MM.1S (cell line): ENCODE measurements around the gene SNRPA.
"Not testable (repeated sequence)": the region's sequence is repeated elsewhere in the genome, so short reads cannot be mapped to it uniquely, and the experiment has no call there.

ENCODE experiments used
- DNase-seq: peaks from one replicate; pipeline ENCODE4 v3.0.0-alpha.2; 2015
- H2AFZ ChIP-seq: fragments of 300-600 bp; sonication (generic); 2 replicates; pipeline ENCODE4 v1.6.0; 2016; ENCODE audit warnings: antibody characterized with exemption, low read length
- H3F3A ChIP-seq: fragments of 300-600 bp; sonication (generic); 2 replicates; pipeline ENCODE4 v1.6.1; 2016; ENCODE audit warnings: mild to moderate bottlenecking, antibody characterized with exemption, low read length, moderate library complexity, mixed read lengths; ENCODE audit not compliant: insufficient read depth
- H3K27ac ChIP-seq: fragments of 300-600 bp; sonication (generic); 2 replicates; pipeline ENCODE4 v1.5.1; 2016; ENCODE audit warnings: mild to moderate bottlenecking, low read length
- H3K27me3 ChIP-seq: fragments of 300-600 bp; sonication (generic); replicated peaks from 2 replicates; pipeline ENCODE4 v1.6.0; 2016; ENCODE audit warnings: low read length; ENCODE audit not compliant: insufficient read depth
- H3K36me3 ChIP-seq: fragments of 300-600 bp; sonication (generic); replicated peaks from 2 replicates; pipeline ENCODE4 v1.6.1; 2016; ENCODE audit warnings: mild to moderate bottlenecking, low read length, mixed read lengths; ENCODE audit not compliant: insufficient read depth
- H3K4me1 ChIP-seq: fragments of 300-600 bp; sonication (generic); 2 replicates; pipeline ENCODE4 v1.6.1; 2016; ENCODE audit warnings: low read length, mixed read lengths
- H3K4me2 ChIP-seq: fragments of 300-600 bp; sonication (generic); 2 replicates; pipeline ENCODE4 v1.6.0; 2016; ENCODE audit warnings: low read depth, low read length
- H3K4me3 ChIP-seq: fragments of 300-600 bp; sonication (generic); 2 replicates; pipeline ENCODE4 v1.5.1; 2016; ENCODE audit warnings: low read length, mixed read lengths
- H3K79me2 ChIP-seq: fragments of 300-600 bp; sonication (generic); 2 replicates; pipeline ENCODE4 v1.6.1; 2016; ENCODE audit warnings: mixed run types, low read length, mixed read lengths
- H3K9ac ChIP-seq: fragments of 300-600 bp; sonication (generic); 2 replicates; pipeline ENCODE4 v1.6.1; 2016; ENCODE audit warnings: low read length, mixed read lengths
- H3K9me2 ChIP-seq: fragments of 300-600 bp; sonication (generic); replicated peaks from 2 replicates; pipeline ENCODE4 v1.6.1; 2016; ENCODE audit warnings: mild to moderate bottlenecking, low read length, mixed read lengths; ENCODE audit not compliant: insufficient read depth
- H3K9me3 ChIP-seq: fragments of 300-600 bp; sonication (generic); replicated peaks from 2 replicates; pipeline ENCODE4 v1.6.1; 2016; ENCODE audit warnings: mild to moderate bottlenecking, low read length, mixed read lengths; ENCODE audit not compliant: insufficient read depth
- H4K20me1 ChIP-seq: fragments of 300-600 bp; sonication (generic); 2 replicates; pipeline ENCODE4 v1.6.1; 2016; ENCODE audit warnings: mild to moderate bottlenecking, low read length, moderate library complexity, mixed read lengths; ENCODE audit not compliant: insufficient read depth
- CTCF ChIP-seq: fragments of 300-600 bp; sonication (generic); IDR thresholded peaks from 2 replicates; pipeline ENCODE4 v1.5.1; 2016; ENCODE audit warnings: antibody characterized with exemption, low read length, mixed read lengths
- EZH2 ChIP-seq: fragments of 300-600 bp; sonication (generic); optimal IDR thresholded peaks from 2 replicates; pipeline ENCODE3; 2017; ENCODE audit warnings: low read depth, mild to moderate bottlenecking, antibody characterized with exemption, low read length, mixed read lengths
- EZH2phosphoT487 ChIP-seq: fragments of 300-600 bp; sonication (generic); IDR thresholded peaks from 2 replicates; pipeline ENCODE4 v1.6.1; 2018; ENCODE audit warnings: antibody characterized with exemption, low read length

Gene SNRPA

GRCh38 chr19:40808497-40808896 lies 57.5 kb downstream of the SNRPA start:
- no peak overlapping the region for H3K27ac ChIP-seq
- H3K27me3 ChIP-seq = peaks cover 4% of the 10 kb centered on the region; the same call in 1 of the 2 replicates
- no peaks in the 10 kb centered on the region for H3K36me3 ChIP-seq
- H4K20me1 ChIP-seq = no peaks in the 10 kb centered on the region; the same call in 1 of the 2 replicates
- H3K9ac ChIP-seq = no peak overlapping the region
- H3K4me1 ChIP-seq = peaks cover 3% of the 10 kb centered on the region
- no peak for DNase-seq
- no peak overlapping the region for H3K4me2 ChIP-seq
- H3F3A ChIP-seq = no peaks in the 10 kb centered on the region
- H3K4me3 ChIP-seq = no peak overlapping the region
- H3K9me3 ChIP-seq = no peaks in the 10 kb centered on the region
- H3K79me2 ChIP-seq = peaks cover 5% of the 10 kb centered on the region; the same call in 1 of the 2 replicates
- TF ChIP-seq EZH2 = no peak
- no peaks in the 10 kb centered on the region for H3K9me2 ChIP-seq
- no peak overlapping the region for H2AFZ ChIP-seq

- no peak overlapping the region for H3K9ac ChIP-seq
- no peak for TF ChIP-seq EZH2phosphoT487
- TF ChIP-seq CTCF = no peak
- TF ChIP-seq EZH2 = no peak
- no peaks in the 10 kb centered on the region for H3K4me1 ChIP-seq
- H3K4me3 ChIP-seq = no peak overlapping the region
- no peak for DNase-seq
- H2AFZ ChIP-seq = no peak overlapping the region
- no peaks in the 10 kb centered on the region for H3K79me2 ChIP-seq
- H4K20me1 ChIP-seq = no peaks in the 10 kb centered on the region
- H3K27ac ChIP-seq = no peak overlapping the region
- no peaks in the 10 kb centered on the region for H3K9me3 ChIP-seq
- H3K4me2 ChIP-seq = no peak overlapping the region
- H3K27me3 ChIP-seq = peaks cover 4% of the 10 kb centered on the region; the same call in 1 of the 2 replicates
- no peaks in the 10 kb centered on the region for H3F3A ChIP-seq
- H3K9me2 ChIP-seq = no peaks in the 10 kb centered on the region
- no peaks in the 10 kb centered on the region for H3K36me3 ChIP-seq
Observed at GRCh38 chr19:40809358-40810086, 58.5 kb downstream of the SNRPA start.

GRCh38 chr19:40810160-40810559 lies 59.2 kb downstream of the SNRPA start:
- no peak overlapping the region for H3K4me2 ChIP-seq
- H3K9me3 ChIP-seq = no peaks in the 10 kb centered on the region
- no peaks in the 10 kb centered on the region for H3K4me1 ChIP-seq
- H4K20me1 ChIP-seq = no peaks in the 10 kb centered on the region
- TF ChIP-seq EZH2phosphoT487 (no peak), EZH2 (no peak), CTCF (no peak)
- peaks cover 5% of the 10 kb centered on the region for H3K27me3 ChIP-seq
- H3K9ac ChIP-seq = no peak overlapping the region
- H3K27ac ChIP-seq = no peak overlapping the region
- no peaks in the 10 kb centered on the region for H3K79me2 ChIP-seq
- no peaks in the 10 kb centered on the region for H3K9me2 ChIP-seq
- no peaks in the 10 kb centered on the region for H3K36me3 ChIP-seq
- no peaks in the 10 kb centered on the region for H3F3A ChIP-seq
- DNase-seq = no peak
- no peak overlapping the region for H3K4me3 ChIP-seq
- H2AFZ ChIP-seq = no peak overlapping the region

GRCh38 chr19:40810649-40811408 lies 59.8 kb downstream of the SNRPA start:
- not testable (repeated sequence) for H3K9ac ChIP-seq, H3K9me2 ChIP-seq, H3K27ac ChIP-seq, H3K9me3 ChIP-seq, H3F3A ChIP-seq, DNase-seq, H3K4me2 ChIP-seq, H3K79me2 ChIP-seq, H3K36me3 ChIP-seq, H3K4me1 ChIP-seq, H3K27me3 ChIP-seq, H4K20me1 ChIP-seq, H2AFZ ChIP-seq
- H3K4me3 ChIP-seq = peak overlapping the region; percentile 29; the same call in 1 of the 2 replicates
